Suprapubic skin (tissue), 4 donors: ENCODE data around the gene EFCAB12. TPM values are rescaled to one million over a fixed set of nuclear protein-coding genes. Genes with fewer than 3 reads are reported as not detected.
"Not testable (repeated sequence)": the region's sequence is repeated elsewhere in the genome, so short reads cannot be mapped to it uniquely, and the experiment has no call there.

Source experiments
- DNase-seq, 2 donors: peaks; one replicate each; pipeline ENCODE4 v3.0.0-alpha.2; 2019; ENCODE audit warnings: low spot score in 2 of 2
- H3K27ac ChIP-seq: fragments of 200-600 bp; sonication (generic); one replicate; pipeline ENCODE4 v1.5.1; 2019
- H3K27me3 ChIP-seq: fragments of 200-600 bp; sonication (generic); one replicate; pipeline ENCODE4 v1.5.1; 2019
- H3K36me3 ChIP-seq: fragments of 200-600 bp; sonication (generic); one replicate; pipeline ENCODE4 v1.5.1; 2019
- H3K4me1 ChIP-seq: fragments of 200-600 bp; sonication (generic); one replicate; pipeline ENCODE4 v1.5.1; 2019
- H3K4me3 ChIP-seq: fragments of 200-600 bp; sonication (generic); one replicate; pipeline ENCODE4 v1.5.1; 2019; ENCODE audit warnings: mild to moderate bottlenecking
- H3K9me3 ChIP-seq: fragments of 200-600 bp; sonication (generic); one replicate; pipeline ENCODE4 v1.5.1; 2019
- EP300 ChIP-seq: sonication (generic); formaldehyde crosslinking; IDR thresholded peaks from one replicate; pipeline ENCODE4 v1.6.1; 2017; ENCODE audit warnings: antibody characterized with exemption
- POLR2A ChIP-seq, 2 donors: fragments of 450-650 bp; IDR thresholded peaks; one replicate each; pipeline ENCODE4 v1.6.1; 2017; ENCODE audit warnings: antibody characterized with exemption in 2 of 2, mild to moderate bottlenecking in 2 of 2, moderate library complexity in 2 of 2
- POLR2AphosphoS5 ChIP-seq, 3 donors: sonication (generic); formaldehyde crosslinking; IDR thresholded peaks; one replicate each; pipeline ENCODE4 v1.6.1; 2017; ENCODE audit warnings: antibody characterized with exemption in 3 of 3
- WGBS: methylation state at CpG from one replicate; pipeline ENCODE4 v1.1.5; 2018; 5-methylcytosine and 5-hydroxymethylcytosine counted together
- total RNA-seq, 4 donors: library from RNA; depleted of rRNA; stranded (reverse); fragments of >200 nt; gene quantifications; one replicate each; pipeline ENCODE4 v1.1.0, GENCODE V29; 2016
- TF ChIP-seq, protein P1 (sequence below), 2 donors: fragments of 200-600 bp in 1 of 2; fragments of 450-650 bp in 1 of 2; sonication (generic) in 1 of 2; IDR thresholded peaks; one replicate each; pipeline ENCODE4 v1.5.1; 2016 to 2019; ENCODE audit warnings: antibody characterized with exemption in 2 of 2, mild to moderate bottlenecking in 1 of 2, moderate library complexity in 1 of 2

Gene EFCAB12
- total RNA-seq, 4 donors from 2014 or later: 0.13 to 1.1 (median 0.23) TPM; not detected in 1

DNA sequence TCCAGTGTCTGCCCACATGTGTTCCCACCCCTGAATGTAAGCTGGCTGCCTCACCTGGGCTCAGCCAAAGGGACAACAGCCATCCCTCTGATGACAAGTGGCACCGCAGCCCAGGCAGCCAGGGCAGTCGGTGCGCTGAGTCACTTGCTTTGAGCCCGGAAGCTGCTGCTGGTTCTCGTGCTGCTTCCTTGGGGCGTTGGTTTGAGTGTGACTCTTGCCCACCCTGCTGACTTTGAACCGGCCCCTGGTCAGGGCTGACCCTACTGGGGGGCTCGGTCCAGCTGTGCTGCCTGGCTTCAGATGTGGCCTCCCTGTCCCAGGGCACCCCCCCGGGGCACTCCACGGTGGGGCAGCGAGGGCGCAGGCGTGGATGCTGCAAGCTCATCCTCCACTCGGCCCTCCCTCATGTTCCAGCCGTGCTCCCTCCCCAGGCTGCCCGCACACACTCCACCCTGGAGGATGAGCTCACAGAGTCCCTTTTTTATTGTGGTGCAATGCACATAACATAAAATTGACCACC lies 62.1 kb downstream of the EFCAB12 start:
- H3K4me3 ChIP-seq: no peak overlapping the region
- no peaks in the 10 kb centered on the region for H3K36me3 ChIP-seq
- no peaks in the 10 kb centered on the region for H3K9me3 ChIP-seq
- no peaks in the 10 kb centered on the region for H3K4me1 ChIP-seq
- no peak for DNase-seq
- H3K27ac ChIP-seq: no peak overlapping the region
- 72% methylated on average over 3 of the region's 16 CpGs for WGBS
- no peak for TF ChIP-seq POLR2AphosphoS5 (IDR thresholded peaks at IDR 0.05)
- TF ChIP-seq POLR2A (IDR thresholded peaks at IDR 0.05): no peak
- no peak for TF ChIP-seq EP300
- TF ChIP-seq, protein P1, sequence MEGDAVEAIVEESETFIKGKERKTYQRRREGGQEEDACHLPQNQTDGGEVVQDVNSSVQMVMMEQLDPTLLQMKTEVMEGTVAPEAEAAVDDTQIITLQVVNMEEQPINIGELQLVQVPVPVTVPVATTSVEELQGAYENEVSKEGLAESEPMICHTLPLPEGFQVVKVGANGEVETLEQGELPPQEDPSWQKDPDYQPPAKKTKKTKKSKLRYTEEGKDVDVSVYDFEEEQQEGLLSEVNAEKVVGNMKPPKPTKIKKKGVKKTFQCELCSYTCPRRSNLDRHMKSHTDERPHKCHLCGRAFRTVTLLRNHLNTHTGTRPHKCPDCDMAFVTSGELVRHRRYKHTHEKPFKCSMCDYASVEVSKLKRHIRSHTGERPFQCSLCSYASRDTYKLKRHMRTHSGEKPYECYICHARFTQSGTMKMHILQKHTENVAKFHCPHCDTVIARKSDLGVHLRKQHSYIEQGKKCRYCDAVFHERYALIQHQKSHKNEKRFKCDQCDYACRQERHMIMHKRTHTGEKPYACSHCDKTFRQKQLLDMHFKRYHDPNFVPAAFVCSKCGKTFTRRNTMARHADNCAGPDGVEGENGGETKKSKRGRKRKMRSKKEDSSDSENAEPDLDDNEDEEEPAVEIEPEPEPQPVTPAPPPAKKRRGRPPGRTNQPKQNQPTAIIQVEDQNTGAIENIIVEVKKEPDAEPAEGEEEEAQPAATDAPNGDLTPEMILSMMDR (IDR thresholded peaks at IDR 0.05): no peak
- no peaks in the 10 kb centered on the region for H3K27me3 ChIP-seq

DNA sequence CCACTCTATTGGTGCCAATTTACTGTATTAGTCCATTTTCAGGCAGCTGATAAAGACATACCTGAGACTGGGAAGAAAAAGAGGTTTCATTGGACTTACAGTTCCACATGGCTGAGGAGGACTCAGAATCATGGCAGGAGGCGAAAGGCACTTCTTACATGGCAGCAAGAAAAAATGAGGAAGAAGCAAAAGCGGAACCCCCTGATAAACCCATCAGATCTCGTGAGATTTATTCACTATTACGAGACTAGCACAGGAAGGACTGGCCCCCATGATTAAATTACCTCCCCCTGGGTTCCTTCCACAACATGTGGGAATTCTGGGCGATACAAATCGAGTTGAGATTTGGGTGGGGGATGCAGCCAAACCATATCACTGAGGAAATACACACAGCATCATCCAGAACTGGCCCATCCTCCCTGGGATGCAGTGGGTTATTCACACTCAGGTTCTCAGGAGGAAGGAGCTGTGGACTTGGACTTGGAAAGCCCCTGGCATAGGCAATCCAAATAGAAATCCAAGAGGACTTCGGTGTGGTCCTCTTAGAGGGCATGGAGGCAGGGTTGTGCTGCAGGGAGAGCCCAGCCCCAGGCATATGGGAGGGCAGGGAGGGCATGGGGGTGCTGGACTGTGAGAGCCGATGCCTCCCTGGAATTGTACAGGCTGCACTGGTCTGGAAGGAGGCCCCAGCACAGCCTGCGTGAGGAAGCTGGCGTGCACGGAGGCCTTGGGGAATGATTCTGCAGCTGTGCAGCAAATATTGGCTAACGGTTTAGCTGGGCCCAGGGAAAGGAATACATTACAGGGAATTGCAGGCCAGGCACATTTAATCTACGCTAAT lies 62.9 kb downstream of the EFCAB12 start:
- TF ChIP-seq POLR2AphosphoS5 (IDR thresholded peaks at IDR 0.05): no peak
- TF ChIP-seq EP300: no peak
- TF ChIP-seq, protein P1 (IDR thresholded peaks at IDR 0.05): no peak
- TF ChIP-seq POLR2A (IDR thresholded peaks at IDR 0.05): no peak
- Histone ChIP-seq H3K27me3 (no peaks in the 10 kb centered on the region), H3K4me3 (no peak overlapping the region), H3K27ac (no peak overlapping the region), H3K36me3 (no peaks in the 10 kb centered on the region), H3K4me1 (no peaks in the 10 kb centered on the region), H3K9me3 (no peaks in the 10 kb centered on the region)
- no peak for DNase-seq
- 62% methylated on average over 13 of the region's 13 CpGs for WGBS

DNA sequence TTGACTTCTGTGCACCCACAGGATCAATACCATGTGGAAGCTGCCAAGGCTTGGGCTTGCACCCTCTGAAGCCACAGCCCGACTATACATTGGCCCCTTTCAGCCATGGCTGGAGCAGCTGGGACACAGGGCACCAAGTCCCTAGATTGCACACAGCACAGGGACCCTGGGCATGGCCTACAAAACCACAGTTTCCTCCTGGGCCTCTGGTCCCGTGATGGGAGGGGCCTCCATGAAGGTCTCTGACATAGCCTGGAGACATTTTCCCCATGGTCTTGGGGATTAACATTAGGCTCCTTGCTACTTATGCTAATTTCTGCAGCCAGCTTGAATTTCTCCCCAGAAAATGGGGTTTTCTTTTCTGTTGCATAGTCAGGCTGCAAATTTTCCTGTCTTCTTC lies 63.6 kb downstream of the EFCAB12 start:
- not testable (repeated sequence) for H3K4me1 ChIP-seq, H3K27me3 ChIP-seq, DNase-seq, H3K36me3 ChIP-seq, H3K9me3 ChIP-seq, H3K4me3 ChIP-seq, H3K27ac ChIP-seq
- WGBS: 31% methylated on average over 1 of the region's 2 CpGs

DNA sequence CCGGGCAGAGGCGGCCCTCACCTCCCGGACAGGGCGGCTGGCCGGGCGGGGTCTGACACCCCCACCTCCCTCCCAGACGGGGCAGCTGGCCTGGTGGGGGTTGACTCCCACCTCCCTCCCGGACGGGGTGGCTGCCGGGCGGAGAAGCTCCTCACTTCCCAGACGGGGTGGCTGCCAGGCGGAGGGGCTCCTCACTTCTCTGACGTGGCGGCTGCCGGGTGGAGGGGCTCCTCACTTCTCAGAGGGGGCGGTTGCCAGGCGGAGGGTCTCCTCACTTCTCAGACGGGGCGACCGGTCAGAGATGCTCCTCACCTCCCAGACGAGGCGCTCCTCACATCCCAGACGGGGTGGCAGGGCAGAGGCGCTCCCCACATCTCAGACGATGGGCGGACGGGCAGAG lies 65.1 kb downstream of the EFCAB12 start:
- H3K9me3 ChIP-seq, H3K4me3 ChIP-seq, H3K4me1 ChIP-seq, H3K36me3 ChIP-seq, DNase-seq, H3K27ac ChIP-seq, H3K27me3 ChIP-seq: not testable (repeated sequence)
- WGBS: 85% methylated on average over 9 of the region's 28 CpGs

DNA sequence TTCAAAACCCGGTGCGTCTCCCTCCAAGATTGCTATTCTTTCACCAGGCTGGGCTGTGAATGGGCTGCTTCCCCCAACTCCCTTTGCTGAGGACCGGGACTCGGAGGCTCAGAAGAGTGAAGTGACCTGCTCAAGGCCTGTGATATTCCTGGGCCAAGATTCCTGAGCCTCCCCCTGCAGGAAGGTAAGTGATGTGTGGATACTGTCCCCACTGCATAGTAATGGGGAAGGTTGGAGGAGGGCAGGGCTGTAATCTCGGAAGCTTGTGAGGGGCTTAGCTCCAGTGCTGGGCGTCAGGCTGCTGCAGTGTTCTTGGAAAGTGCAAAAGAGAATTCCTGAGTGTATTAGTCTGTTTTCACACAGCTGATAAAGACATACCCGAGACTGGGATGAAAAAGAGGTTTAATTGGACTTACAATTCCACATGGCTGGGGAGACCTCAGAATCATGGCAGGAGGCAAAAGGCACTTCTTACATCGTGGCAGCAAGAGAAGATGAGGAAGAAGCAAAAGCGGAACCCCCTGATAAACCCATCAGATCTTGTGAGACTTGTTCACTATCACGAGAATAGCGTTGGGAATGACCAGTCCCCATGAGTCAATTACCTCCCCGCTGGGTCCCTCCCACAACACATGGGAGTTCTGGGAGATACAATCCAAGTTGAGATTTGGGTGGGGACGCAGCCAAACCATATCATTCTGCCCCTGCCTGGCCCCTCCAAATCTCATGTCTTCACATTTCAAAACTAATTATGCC lies 67.6 kb downstream of the EFCAB12 start:
- no peaks in the 10 kb centered on the region for H3K36me3 ChIP-seq
- no peaks in the 10 kb centered on the region for H3K4me1 ChIP-seq
- DNase-seq: no peak
- no peaks in the 10 kb centered on the region for H3K9me3 ChIP-seq
- no peak overlapping the region for H3K27ac ChIP-seq
- H3K4me3 ChIP-seq: no peak overlapping the region
- H3K27me3 ChIP-seq: no peaks in the 10 kb centered on the region
- TF ChIP-seq POLR2A (IDR thresholded peaks at IDR 0.05): no peak
- TF ChIP-seq, protein P1 (IDR thresholded peaks at IDR 0.05): no peak
- no peak for TF ChIP-seq EP300
- TF ChIP-seq POLR2AphosphoS5 (IDR thresholded peaks at IDR 0.05): no peak
- 84% methylated on average over 9 of the region's 13 CpGs for WGBS

DNA sequence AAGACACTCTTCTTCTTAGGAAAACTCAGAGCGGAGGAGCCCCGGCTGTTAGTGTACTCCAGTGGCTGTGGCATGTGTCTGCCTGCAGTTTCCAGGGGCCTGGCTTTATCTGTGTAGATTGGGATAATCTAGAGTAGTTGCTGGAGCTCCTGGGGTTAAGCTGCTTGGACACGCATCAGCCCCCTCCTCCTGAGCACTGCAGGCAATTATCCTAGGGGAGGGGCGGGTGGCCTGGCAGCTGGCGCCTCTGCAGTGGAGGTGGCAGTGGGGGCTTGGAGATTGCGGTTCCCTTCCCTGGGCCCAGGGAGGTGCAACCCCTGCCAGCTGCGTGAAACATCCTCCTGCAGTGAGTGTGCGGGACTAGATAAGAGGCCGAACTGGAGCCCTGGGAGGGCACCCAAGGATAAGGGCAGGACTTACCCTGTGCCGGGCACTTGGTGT lies 68.2 kb downstream of the EFCAB12 start:
- Histone ChIP-seq H3K27ac (no peak overlapping the region), H3K36me3 (no peaks in the 10 kb centered on the region), H3K27me3 (no peaks in the 10 kb centered on the region), H3K9me3 (no peaks in the 10 kb centered on the region), H3K4me1 (no peaks in the 10 kb centered on the region), H3K4me3 (no peak overlapping the region)
- no peak for TF ChIP-seq EP300
- no peak for TF ChIP-seq POLR2AphosphoS5 (IDR thresholded peaks at IDR 0.05)
- TF ChIP-seq, protein P1 (IDR thresholded peaks at IDR 0.05): no peak
- TF ChIP-seq POLR2A (IDR thresholded peaks at IDR 0.05): no peak
- 83% methylated on average over 2 of the region's 10 CpGs for WGBS
- no peak for DNase-seq
